Subcutaneous abdominal adipose tissue (tissue), 5 donors: Measurements from ENCODE around the gene XKR7.
"Not testable (repeated sequence)": the region's sequence is repeated elsewhere in the genome, so short reads cannot be mapped to it uniquely, and the experiment has no call there.

Experiments used
- H3K27ac ChIP-seq: one replicate; pipeline ENCODE4 v1.7.0; 2013; ENCODE audit warnings: low read depth, mild to moderate bottlenecking, inconsistent platforms, low read length, moderate library complexity
- H3K27me3 ChIP-seq, 5 donors: one replicate each; pipeline ENCODE4 v1.7.0; 2013; ENCODE audit warnings: low read length in 5 of 5, inconsistent platforms in 1 of 5; ENCODE audit not compliant: control insufficient read depth in 5 of 5, insufficient read depth in 4 of 5
- H3K36me3 ChIP-seq, 5 donors: one replicate each; pipeline ENCODE4 v1.7.0; 2013; ENCODE audit warnings: low read length in 5 of 5; ENCODE audit not compliant: control insufficient read depth in 5 of 5, insufficient read depth in 5 of 5
- H3K4me1 ChIP-seq, 5 donors: one replicate each; pipeline ENCODE4 v1.7.0; 2013; ENCODE audit warnings: low read length in 5 of 5, mild to moderate bottlenecking in 3 of 5, moderate library complexity in 1 of 5; ENCODE audit not compliant: control insufficient read depth in 5 of 5, insufficient read depth in 5 of 5
- H3K4me3 ChIP-seq, 5 donors: one replicate each; pipeline ENCODE4 v1.7.0; 2013; ENCODE audit warnings: low read length in 5 of 5, low read depth in 1 of 5
- H3K9ac ChIP-seq, 5 donors: one replicate each; pipeline ENCODE4 v1.7.0; 2013; ENCODE audit warnings: low read length in 5 of 5, mild to moderate bottlenecking in 4 of 5, moderate library complexity in 3 of 5
- H3K9me3 ChIP-seq, 5 donors: one replicate each; pipeline ENCODE4 v1.7.0; 2013; ENCODE audit warnings: low read length in 5 of 5; ENCODE audit not compliant: control insufficient read depth in 5 of 5
- donor health status: healthy.
- donor health status: healthy.
- donor health status: healthy.
- donor health status: healthy.
- donor health status: healthy.

The XKR7 gene

GRCh38 chr20:31925631-31926030, 42.3 kb upstream of the XKR7 start:
- peaks cover 3 to 18% (median 7%) of the 10 kb centered on the region in 5 donors for H3K27me3 ChIP-seq

GRCh38 chr20:31926493-31926892, 41.5 kb upstream of the XKR7 start:
- Histone ChIP-seq H3K27ac (no peak overlapping the region), H3K4me3 (no peak overlapping the region), H3K27me3 (peaks cover 0 to 16% (median 6%) of the 10 kb centered on the region in 5 donors), H3K4me1 (no peaks in the 10 kb centered on the region), H3K36me3 (no peaks in the 10 kb centered on the region), H3K9me3 (no peaks in the 10 kb centered on the region), H3K9ac (no peak overlapping the region)

More at GRCh38 chr20:31925631-31926030, 42.3 kb upstream of the XKR7 start:
- Histone ChIP-seq H3K9me3 (no peaks in the 10 kb centered on the region), H3K27ac (no peak overlapping the region), H3K36me3 (no peaks in the 10 kb centered on the region), H3K4me3 (no peak overlapping the region), H3K9ac (no peak overlapping the region), H3K4me1 (no peaks in the 10 kb centered on the region)

GRCh38 chr20:31927627-31928159, 40.3 kb upstream of the XKR7 start:
- Histone ChIP-seq H3K27me3 (peaks cover 0 to 16% (median 6%) of the 10 kb centered on the region in 5 donors), H3K9ac (no peak overlapping the region), H3K36me3 (no peaks in the 10 kb centered on the region), H3K9me3 (no peaks in the 10 kb centered on the region), H3K4me3 (no peak overlapping the region), H3K4me1 (no peaks in the 10 kb centered on the region), H3K27ac (no peak overlapping the region)

- not testable (repeated sequence) for H3K36me3 ChIP-seq, H3K27me3 ChIP-seq, H3K9me3 ChIP-seq, H3K9ac ChIP-seq, H3K27ac ChIP-seq, H3K4me1 ChIP-seq, H3K4me3 ChIP-seq
Observed at GRCh38 chr20:31929631-31930030, 38.3 kb upstream of the XKR7 start.

- Histone ChIP-seq H3K4me1 (no peaks in the 10 kb centered on the region), H3K36me3 (no peaks in the 10 kb centered on the region), H3K4me3 (no peak overlapping the region), H3K9ac (no peak overlapping the region), H3K27ac (no peak overlapping the region), H3K27me3 (peaks cover 0 to 3% (median 0%) of the 10 kb centered on the region in 5 donors), H3K9me3 (no peaks in the 10 kb centered on the region)
Observed at GRCh38 chr20:31930779-31931178, 37.2 kb upstream of the XKR7 start.

- Histone ChIP-seq H3K36me3 (no peaks in the 10 kb centered on the region), H3K9me3 (no peaks in the 10 kb centered on the region), H3K27ac (no peak overlapping the region), H3K27me3 (no peaks in the 10 kb centered on the region), H3K9ac (no peak overlapping the region), H3K4me3 (no peak overlapping the region), H3K4me1 (no peaks in the 10 kb centered on the region)
Observed at GRCh38 chr20:31933698-31934097, 34.3 kb upstream of the XKR7 start.

- Histone ChIP-seq H3K27me3 (no peaks in the 10 kb centered on the region), H3K9me3 (no peaks in the 10 kb centered on the region), H3K9ac (no peak overlapping the region), H3K4me3 (no peak overlapping the region), H3K27ac (no peak overlapping the region), H3K4me1 (no peaks in the 10 kb centered on the region), H3K36me3 (no peaks in the 10 kb centered on the region)
Observed at GRCh38 chr20:31934491-31934890, 33.5 kb upstream of the XKR7 start.

- Histone ChIP-seq H3K27me3 (no peaks in the 10 kb centered on the region), H3K9me3 (no peaks in the 10 kb centered on the region), H3K4me3 (no peak overlapping the region), H3K36me3 (no peaks in the 10 kb centered on the region), H3K4me1 (no peaks in the 10 kb centered on the region), H3K27ac (no peak overlapping the region), H3K9ac (no peak overlapping the region)
Observed at GRCh38 chr20:31934968-31935764, 32.8 kb upstream of the XKR7 start.

GRCh38 chr20:31936420-31936819, 31.5 kb upstream of the XKR7 start:
- no peaks in the 10 kb centered on the region for H3K27me3 ChIP-seq
- H3K36me3 ChIP-seq = no peaks in the 10 kb centered on the region
- no peak overlapping the region for H3K27ac ChIP-seq
- no peaks in the 10 kb centered on the region for H3K4me1 ChIP-seq
- H3K9me3 ChIP-seq = no peaks in the 10 kb centered on the region
- no peak overlapping the region for H3K4me3 ChIP-seq
- H3K9ac ChIP-seq = no peak overlapping the region

- peaks cover 0 to 10% (median 6%) of the 10 kb centered on the region in 5 donors for H3K36me3 ChIP-seq
- H3K27me3 ChIP-seq = no peaks in the 10 kb centered on the region
- no peak overlapping the region for H3K9ac ChIP-seq
- H3K4me3 ChIP-seq = no peak overlapping the region
- no peaks in the 10 kb centered on the region for H3K9me3 ChIP-seq
- H3K4me1 ChIP-seq = no peaks in the 10 kb centered on the region
- H3K27ac ChIP-seq = no peak overlapping the region
Observed at GRCh38 chr20:31937820-31938219, 30.1 kb upstream of the XKR7 start.
